DND-41 (cell line): ENCODE results near the gene ELL.

Experiments
- CTCF ChIP-seq: IDR thresholded peaks from 2 replicates; pipeline ENCODE4 v1.5.1; 2012; ENCODE audit warnings: borderline replicate concordance, low read length, moderate library complexity, mild to moderate bottlenecking; ENCODE audit not compliant: poor library complexity, severe bottlenecking; ENCODE audit errors: extremely low read depth
- EZH2 ChIP-seq: IDR thresholded peaks from 3 replicates; pipeline ENCODE4 v1.6.1; 2012; ENCODE audit warnings: borderline replicate concordance, low read depth, mild to moderate bottlenecking, moderate library complexity, low read length, inconsistent platforms; ENCODE audit not compliant: severe bottlenecking

GRCh38 chr19:18495204-18495911 is 26.5 kb downstream of the ELL start:
- TF ChIP-seq CTCF (no peak), EZH2 (no peak)
